Measurements from ENCODE around the gene SPART.
"Not testable (repeated sequence)": the region's sequence is repeated elsewhere in the genome, so short reads cannot be mapped to it uniquely, and the experiment has no call there.

The SPART gene

DNA sequence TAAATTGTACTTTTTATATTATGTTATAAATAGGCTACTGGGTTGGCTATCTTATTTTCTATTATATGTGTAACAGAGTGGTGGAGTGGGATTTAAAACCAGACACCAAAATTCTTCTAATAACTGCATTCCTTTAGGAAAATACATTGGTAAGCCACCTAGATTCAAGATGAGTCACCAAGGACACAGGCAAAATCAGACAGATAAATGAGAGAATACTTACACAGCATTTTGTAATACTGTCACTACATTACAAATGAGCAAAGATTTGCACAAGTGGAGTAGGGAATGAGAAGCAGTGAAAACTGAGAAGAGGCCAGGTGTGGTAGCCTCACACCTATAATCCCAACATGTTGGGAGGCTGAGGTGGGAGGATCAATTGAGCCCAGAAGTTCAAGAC, 6.2 kb upstream of the SPART start:
- no peak for DNase-seq

GRCh38 chr13:36347531-36348210, 1.5 kb upstream of the SPART start:
- no peak for DNase-seq

GRCh38 chr13:36345438-36346221, 564 bp downstream of the SPART start:
- DNase-seq = peak; percentile 77

DNA sequence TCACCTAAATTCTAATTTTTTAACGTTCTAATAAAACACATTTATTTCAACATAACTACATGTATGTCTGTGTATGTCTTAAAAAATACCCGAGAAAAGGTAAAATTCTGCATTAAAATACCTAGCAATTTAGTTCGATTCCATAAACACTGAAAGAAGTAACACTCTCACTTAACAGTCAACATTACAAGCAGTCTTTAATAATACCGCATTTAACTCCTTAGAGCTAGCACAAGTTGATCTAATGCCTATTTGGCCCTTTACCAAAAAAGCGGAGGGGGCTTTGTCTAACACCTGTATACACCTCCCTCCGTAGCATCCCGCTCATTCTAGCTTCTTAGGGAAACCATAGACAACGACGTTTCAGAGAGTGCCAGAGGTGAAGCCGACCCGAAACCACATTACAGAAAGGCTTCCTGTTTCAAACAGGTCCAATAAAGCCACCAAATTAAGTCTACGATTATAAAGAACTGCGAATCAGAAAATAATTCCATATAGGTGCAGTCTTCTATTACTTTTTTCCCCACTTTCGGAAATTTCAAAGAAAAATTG, 1.2 kb downstream of the SPART start:
- no peak for DNase-seq

GRCh38 chr13:36344173-36344572, 2.0 kb downstream of the SPART start:
- DNase-seq = no peak

DNA sequence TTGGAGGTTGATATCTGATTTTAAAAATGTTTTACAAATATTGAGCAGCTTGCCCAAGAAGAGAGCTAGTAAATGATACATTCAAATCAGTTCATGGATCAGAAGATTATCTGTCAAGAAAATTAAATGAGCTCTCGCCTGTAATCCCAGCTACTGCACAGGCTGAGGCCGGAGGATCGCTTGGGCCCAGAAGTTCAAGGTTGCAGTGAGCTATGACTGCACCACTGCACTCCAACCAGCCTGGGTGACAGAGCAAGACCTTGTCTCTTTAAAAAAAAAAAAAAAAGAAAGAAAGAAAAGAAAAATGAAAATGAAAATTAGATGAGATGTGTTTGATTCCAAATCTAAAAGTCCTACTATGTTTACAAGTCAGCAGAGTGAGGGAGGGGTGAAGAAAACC, 2.4 kb downstream of the SPART start:
- DNase-seq = no peak

- no peak for DNase-seq
Observed at GRCh38 chr13:36342715-36343114, 3.5 kb downstream of the SPART start.

DNA sequence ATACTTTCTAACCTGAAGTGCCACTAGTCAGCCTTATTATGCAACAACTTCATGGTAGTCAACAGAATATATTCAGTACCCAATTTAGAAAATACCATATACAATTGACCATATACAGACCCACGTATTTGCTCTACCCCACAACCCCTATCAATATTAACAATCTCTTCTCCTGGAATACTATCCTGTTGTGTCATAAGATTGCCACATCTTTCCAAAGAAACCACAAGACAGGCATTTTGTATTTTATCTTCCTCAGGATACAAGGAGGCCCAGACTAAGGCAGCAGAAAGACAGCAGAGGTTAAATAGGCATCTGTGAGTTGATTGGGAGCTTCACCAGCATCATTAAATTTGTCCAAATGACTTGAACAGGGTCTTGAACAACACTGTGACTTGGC, 4.5 kb downstream of the SPART start:
- no peak for DNase-seq

DNA sequence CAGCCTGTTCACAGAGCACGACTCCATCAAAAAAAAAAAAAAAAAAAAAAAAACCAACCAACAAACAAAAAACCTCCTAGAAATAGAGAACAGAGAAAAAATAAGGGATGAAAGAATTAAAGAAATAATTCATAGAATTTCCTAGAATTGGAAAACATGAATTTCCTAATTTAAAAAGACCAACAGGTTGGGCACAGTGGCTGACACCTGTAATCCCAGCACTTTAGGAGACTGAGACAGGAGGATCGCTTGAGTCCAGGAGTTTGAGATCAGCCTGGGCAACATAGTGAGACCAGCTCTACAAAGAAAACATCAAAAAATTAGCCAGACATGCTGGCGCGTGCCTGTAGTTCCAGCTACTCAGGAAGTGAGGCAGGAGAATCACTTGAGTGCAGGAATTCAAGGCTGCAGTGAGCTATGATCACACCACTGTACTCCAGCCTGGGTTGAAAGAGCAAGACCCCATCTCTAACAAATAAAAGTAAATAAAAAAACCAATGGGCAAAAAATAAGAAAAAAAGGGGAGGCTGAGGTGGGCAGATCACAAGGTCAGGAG, 6.5 kb downstream of the SPART start:
- no peak for DNase-seq

DNA sequence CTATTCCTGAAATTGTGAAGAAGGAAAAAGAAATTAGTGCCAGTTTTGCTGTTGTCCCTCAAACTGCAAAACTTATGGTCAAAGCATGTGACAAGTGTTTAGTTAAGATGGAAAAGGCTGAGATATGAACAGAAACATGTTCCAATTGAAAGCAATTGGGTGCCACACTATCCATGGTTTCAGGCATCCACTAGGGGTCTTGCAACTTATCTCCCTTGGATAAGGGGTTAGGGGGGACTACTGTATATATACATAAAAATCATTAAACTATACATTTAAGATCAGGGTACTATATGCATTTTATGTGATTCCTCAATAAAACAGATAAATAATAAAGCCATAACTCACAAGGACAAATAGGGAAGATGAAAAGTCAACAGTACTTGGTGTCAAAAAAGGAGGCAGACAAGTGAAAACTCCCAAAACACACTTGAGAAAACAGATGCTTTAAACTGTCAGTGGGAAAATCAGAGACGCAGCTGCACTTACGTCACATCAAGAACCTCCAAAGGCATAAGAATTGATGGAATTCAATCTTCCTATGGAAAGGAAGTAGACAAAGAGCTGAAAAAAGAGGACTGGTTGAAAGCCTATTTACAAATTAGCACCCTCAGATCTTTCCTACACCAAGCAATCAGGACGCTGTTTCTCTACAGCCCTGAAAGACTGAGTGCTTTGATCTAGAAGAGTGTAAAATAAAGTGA, 8.1 kb downstream of the SPART start:
- no peak for DNase-seq

DNA sequence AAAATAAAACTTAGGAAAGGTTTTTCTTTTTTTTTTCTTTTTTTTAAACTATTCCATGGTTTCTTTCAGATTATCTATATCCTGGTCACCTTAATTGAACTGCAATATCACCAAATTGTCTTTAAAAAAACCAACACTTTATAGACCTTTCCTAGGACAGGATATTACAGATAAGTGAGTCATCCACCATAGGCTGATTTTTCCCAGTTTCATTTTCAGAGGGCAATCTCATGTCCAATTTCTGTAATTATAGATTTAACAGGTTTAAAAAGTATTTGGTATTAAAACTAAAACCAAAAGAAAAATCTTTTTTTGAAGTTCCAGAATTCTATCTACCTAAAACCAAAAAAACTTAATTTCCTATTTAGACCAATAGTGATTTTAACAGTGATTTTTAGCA, 13.2 kb downstream of the SPART start:
- no peak for DNase-seq

- not testable (repeated sequence) for DNase-seq
Observed at GRCh38 chr13:36332255-36332654, 13.9 kb downstream of the SPART start.

DNA sequence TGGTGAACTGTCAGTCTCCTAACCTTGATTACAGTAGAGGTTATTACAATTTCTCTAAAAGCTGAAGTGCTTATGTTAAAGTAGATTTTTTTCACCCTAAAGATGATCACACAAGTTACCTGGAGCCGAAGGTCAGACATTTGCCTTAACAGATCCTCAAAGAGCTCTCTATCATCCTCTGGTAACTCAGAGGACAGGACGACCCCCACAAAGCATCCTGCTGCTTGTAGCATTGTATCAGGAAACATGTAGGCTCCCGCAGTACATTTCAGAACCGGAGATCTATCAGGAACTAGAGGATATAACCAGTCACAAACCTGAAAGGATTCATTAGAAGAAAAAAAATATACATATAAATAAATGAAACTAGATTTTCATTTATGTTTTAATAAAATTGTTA, 14.9 kb downstream of the SPART start:
- no peak for DNase-seq

- DNase-seq = no peak
Observed at GRCh38 chr13:36329361-36329760, 16.8 kb downstream of the SPART start.

GRCh38 chr13:36328821-36329220, 17.4 kb downstream of the SPART start:
- DNase-seq = no peak

- DNase-seq = no peak
Observed at GRCh38 chr13:36325912-36326311, 20.3 kb downstream of the SPART start.

DNA sequence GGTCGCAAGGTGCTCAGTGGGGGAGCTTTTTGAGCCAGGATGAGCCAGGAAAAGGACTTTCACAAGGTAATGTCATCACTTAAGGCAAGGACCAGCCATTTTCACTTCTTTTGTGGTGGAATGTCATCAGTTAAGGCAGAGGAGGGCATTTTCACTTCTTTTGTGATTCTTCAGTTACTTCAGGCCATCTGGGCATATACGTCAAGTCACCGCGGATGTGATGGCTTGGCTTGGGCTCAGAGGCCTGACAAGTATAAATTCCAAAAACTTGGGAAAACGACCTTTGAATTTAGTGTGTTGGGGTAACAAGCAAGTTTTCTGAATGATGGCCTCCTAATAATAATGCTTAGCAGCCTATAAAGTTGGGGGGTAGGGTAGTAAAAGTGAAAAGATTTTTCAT, 21.3 kb downstream of the SPART start:
- DNase-seq = not testable (repeated sequence)

DNA sequence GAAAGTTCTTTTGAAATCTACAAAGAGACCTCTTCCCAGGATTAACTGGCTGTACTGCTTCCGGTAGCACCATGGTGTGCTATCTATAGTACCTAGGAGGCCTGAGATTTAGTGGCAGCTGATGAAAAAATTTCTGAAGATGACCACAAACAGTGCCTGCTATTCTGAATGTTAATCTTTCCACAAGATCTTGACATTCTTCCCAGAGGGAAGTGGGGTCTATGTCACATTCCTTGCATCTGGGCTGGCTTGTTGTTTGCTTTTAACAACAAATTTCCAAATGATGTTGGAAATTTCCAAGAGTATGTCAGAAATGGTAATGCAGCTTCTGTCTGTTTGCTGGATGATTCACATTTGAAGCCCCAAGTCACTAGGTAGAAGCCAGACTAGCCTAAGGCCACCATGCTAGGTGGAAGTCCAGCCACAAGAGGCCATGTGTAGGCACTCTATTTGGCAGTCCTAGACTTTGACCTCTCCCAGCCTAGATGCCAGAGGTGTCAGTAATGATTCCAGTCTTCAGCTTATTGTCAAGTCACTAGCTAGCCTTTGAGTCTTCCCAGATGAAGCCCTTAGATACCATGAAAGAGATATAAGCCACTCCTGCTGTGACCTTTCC, 22.1 kb downstream of the SPART start:
- DNase-seq = no peak

GRCh38 chr13:36323408-36323807, 22.8 kb downstream of the SPART start:
- DNase-seq = no peak

- not testable (repeated sequence) for DNase-seq
Observed at GRCh38 chr13:36319793-36320192, 26.4 kb downstream of the SPART start.

GRCh38 chr13:36313047-36313969, 32.9 kb downstream of the SPART start:
- no peak for DNase-seq
